Prostate gland (tissue), 2 donors: Measurements from ENCODE around the gene GBA3. TPM values are rescaled to one million over a fixed set of nuclear protein-coding genes. Genes with fewer than 3 reads are reported as not detected.

ENCODE experiments used
- DNase-seq: peaks from one replicate; pipeline ENCODE4 v3.0.0-alpha.2; 2019; ENCODE audit warnings: low spot score
- H3K27ac ChIP-seq, 2 donors: fragments of 200-600 bp; sonication (generic); 2 replicates each; pipeline ENCODE4 v1.5.1; 2017 to 2019
- H3K27me3 ChIP-seq: fragments of 200-600 bp; sonication (generic); replicated peaks from 2 replicates; pipeline ENCODE4 v1.5.1; 2019; ENCODE audit not compliant: insufficient read depth
- H3K36me3 ChIP-seq, 2 donors: fragments of 200-600 bp; sonication (generic); 1 replicate in 1 of 2; 2 replicates in 1 of 2; pipeline versions ENCODE4 v1.5.1 to v1.8.1; 2017 to 2019
- H3K4me1 ChIP-seq: fragments of 200-600 bp; sonication (generic); replicated peaks from 2 replicates; pipeline ENCODE4 v1.5.1; 2019
- H3K4me3 ChIP-seq, 2 donors: fragments of 200-600 bp; sonication (generic); 2 replicates each; pipeline ENCODE4 v1.5.1; 2017 to 2019
- H3K9me3 ChIP-seq: fragments of 200-600 bp; sonication (generic); 2 replicates; pipeline ENCODE4 v1.5.1; 2017
- POLR2A ChIP-seq: fragments of 450-650 bp; IDR thresholded peaks from one replicate; pipeline ENCODE4 v1.6.1; 2016; ENCODE audit warnings: antibody characterized with exemption, mild to moderate bottlenecking
- POLR2AphosphoS5 ChIP-seq: sonication (generic); formaldehyde crosslinking; IDR thresholded peaks from one replicate; pipeline ENCODE4 v1.6.1; 2017; ENCODE audit warnings: antibody characterized with exemption
- WGBS: methylation state at CpG from one replicate; pipeline ENCODE4 v1.1.5; 2018; 5-methylcytosine and 5-hydroxymethylcytosine counted together
- intact Hi-C: fragments of 100-400 bp; cut with DNase I; formaldehyde crosslinking; loops from one replicate; pipeline ENCODE4 v1.14.2; 2022
- total RNA-seq, 2 donors: library from RNA; depleted of rRNA; stranded (reverse); fragments of >200 nt; gene quantifications; one replicate each; pipeline ENCODE4 v1.1.0, GENCODE V29; 2016
- TF ChIP-seq, protein P1 (sequence below), 4 experiments: fragments of 200-600 bp in 2 of 4; fragments of 450-650 bp in 2 of 4; sonication (generic) in 2 of 4; IDR thresholded peaks; 1 replicate in 3 of 4; 2 replicates in 1 of 4; pipeline ENCODE4 v1.5.1; 2016 to 2019; ENCODE audit warnings: antibody characterized with exemption in 4 of 4, mild to moderate bottlenecking in 2 of 4, moderate library complexity in 2 of 4

The GBA3 gene
- total RNA-seq, 2 donors from 2014 or later = 0.68 to 0.97 TPM

- intact Hi-C loops = no loop called here
- no peak for DNase-seq
- no peak overlapping the region for H3K27ac ChIP-seq
- H3K9me3 ChIP-seq = no peaks in the 10 kb centered on the region
- 91% methylated on average over 1 of the region's 1 CpG for WGBS
- no peak overlapping the region for H3K4me3 ChIP-seq
- no peaks in the 10 kb centered on the region for H3K36me3 ChIP-seq
- TF ChIP-seq, protein P1, sequence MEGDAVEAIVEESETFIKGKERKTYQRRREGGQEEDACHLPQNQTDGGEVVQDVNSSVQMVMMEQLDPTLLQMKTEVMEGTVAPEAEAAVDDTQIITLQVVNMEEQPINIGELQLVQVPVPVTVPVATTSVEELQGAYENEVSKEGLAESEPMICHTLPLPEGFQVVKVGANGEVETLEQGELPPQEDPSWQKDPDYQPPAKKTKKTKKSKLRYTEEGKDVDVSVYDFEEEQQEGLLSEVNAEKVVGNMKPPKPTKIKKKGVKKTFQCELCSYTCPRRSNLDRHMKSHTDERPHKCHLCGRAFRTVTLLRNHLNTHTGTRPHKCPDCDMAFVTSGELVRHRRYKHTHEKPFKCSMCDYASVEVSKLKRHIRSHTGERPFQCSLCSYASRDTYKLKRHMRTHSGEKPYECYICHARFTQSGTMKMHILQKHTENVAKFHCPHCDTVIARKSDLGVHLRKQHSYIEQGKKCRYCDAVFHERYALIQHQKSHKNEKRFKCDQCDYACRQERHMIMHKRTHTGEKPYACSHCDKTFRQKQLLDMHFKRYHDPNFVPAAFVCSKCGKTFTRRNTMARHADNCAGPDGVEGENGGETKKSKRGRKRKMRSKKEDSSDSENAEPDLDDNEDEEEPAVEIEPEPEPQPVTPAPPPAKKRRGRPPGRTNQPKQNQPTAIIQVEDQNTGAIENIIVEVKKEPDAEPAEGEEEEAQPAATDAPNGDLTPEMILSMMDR (IDR thresholded peaks at IDR 0.05) = no peak
- TF ChIP-seq POLR2A (no peak), POLR2AphosphoS5 (no peak)
- no peaks in the 10 kb centered on the region for H3K4me1 ChIP-seq
- no peaks in the 10 kb centered on the region for H3K27me3 ChIP-seq
Observed at GRCh38 chr4:22670956-22671355, 21.8 kb upstream of the GBA3 start.

GRCh38 chr4:22672519-22672918, 20.2 kb upstream of the GBA3 start:
- WGBS = 90% methylated on average over 1 of the region's 1 CpG
- no peak for DNase-seq
- intact Hi-C loops = no loop called here

GRCh38 chr4:22672944-22673343, 19.8 kb upstream of the GBA3 start:
- DNase-seq = no peak
- Histone ChIP-seq H3K27me3 (no peaks in the 10 kb centered on the region), H3K4me3 (no peak overlapping the region), H3K4me1 (no peaks in the 10 kb centered on the region), H3K36me3 (no peaks in the 10 kb centered on the region), H3K9me3 (no peaks in the 10 kb centered on the region), H3K27ac (no peak overlapping the region)
- 85% methylated on average over 4 of the region's 4 CpGs for WGBS
- TF ChIP-seq POLR2A = no peak
- TF ChIP-seq POLR2AphosphoS5 = no peak
- TF ChIP-seq, protein P1 (IDR thresholded peaks at IDR 0.05) = no peak
- intact Hi-C loops = no loop called here

More at GRCh38 chr4:22672519-22672918, 20.2 kb upstream of the GBA3 start:
- no peak for TF ChIP-seq POLR2AphosphoS5
- TF ChIP-seq, protein P1 (IDR thresholded peaks at IDR 0.05) = no peak
- no peak for TF ChIP-seq POLR2A
- H3K36me3 ChIP-seq = no peaks in the 10 kb centered on the region
- no peaks in the 10 kb centered on the region for H3K4me1 ChIP-seq
- no peaks in the 10 kb centered on the region for H3K27me3 ChIP-seq
- no peak overlapping the region for H3K27ac ChIP-seq
- H3K4me3 ChIP-seq = no peak overlapping the region
- H3K9me3 ChIP-seq = no peaks in the 10 kb centered on the region

DNA sequence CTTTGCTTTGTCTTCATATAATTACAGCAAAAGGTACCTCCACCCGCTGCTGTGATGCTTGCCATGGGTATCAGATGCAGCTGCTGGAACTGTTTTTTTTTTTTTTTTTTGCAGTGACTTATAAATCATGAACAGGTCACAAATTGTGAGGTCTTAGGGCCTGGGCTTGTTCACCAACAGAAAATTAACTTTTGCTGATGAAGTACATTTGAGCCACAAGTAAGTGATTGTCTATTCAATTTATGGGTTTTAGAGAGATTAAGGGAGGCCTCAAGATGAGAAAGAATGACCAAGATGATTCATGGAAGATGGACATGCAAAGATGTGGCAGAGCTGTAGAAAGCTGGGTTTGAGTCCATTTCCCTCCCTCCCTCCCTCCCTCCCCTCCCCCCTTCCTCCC, 18.0 kb upstream of the GBA3 start:
- DNase-seq = no peak
- Histone ChIP-seq H3K4me3 (no peak overlapping the region), H3K4me1 (no peaks in the 10 kb centered on the region), H3K36me3 (no peaks in the 10 kb centered on the region), H3K9me3 (no peaks in the 10 kb centered on the region), H3K27ac (no peak overlapping the region), H3K27me3 (no peaks in the 10 kb centered on the region)
- intact Hi-C loops = loop anchor here (5.0 kb wide), 1 partner anchor 157 kb away; the partner anchor contains the start of gene ADGRA3
- WGBS = 43% methylated on average over 1 of the region's 1 CpG
- TF ChIP-seq, protein P1 (IDR thresholded peaks at IDR 0.05) = no peak
- no peak for TF ChIP-seq POLR2A
- no peak for TF ChIP-seq POLR2AphosphoS5

DNA sequence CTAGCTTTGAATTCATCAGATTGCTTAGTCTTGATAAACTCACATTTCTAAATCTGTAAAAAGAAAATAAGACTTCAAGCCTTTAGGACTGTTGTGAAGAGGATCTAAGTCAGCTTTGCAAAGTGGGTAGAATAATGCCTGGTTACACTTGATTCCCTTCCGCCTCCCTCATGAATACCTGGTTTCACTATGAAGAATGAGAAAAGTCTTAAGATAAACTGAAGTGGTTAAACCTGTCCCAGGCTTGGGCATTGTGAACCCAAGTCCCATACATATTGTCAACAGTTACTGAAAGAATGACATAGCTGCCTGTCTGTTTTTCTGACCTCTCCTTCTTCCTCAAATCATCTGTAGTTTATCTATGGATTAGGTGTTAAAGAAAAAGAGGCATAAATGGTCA, 16.7 kb upstream of the GBA3 start:
- Histone ChIP-seq H3K9me3 (no peaks in the 10 kb centered on the region), H3K27me3 (no peaks in the 10 kb centered on the region), H3K36me3 (no peaks in the 10 kb centered on the region), H3K4me3 (no peak overlapping the region), H3K27ac (no peak overlapping the region), H3K4me1 (no peaks in the 10 kb centered on the region)
- no peak for DNase-seq
- TF ChIP-seq POLR2AphosphoS5 (no peak), POLR2A (no peak)
- TF ChIP-seq, protein P1 (IDR thresholded peaks at IDR 0.05) = no peak
- WGBS = 97% methylated on average over 1 of the region's 1 CpG
- intact Hi-C loops = loop anchor here (5.0 kb wide), 1 partner anchor 159 kb away; the partner anchor contains the start of gene ADGRA3
